ENCODE data around the gene TMEM114.

TMEM114 gene

DNA sequence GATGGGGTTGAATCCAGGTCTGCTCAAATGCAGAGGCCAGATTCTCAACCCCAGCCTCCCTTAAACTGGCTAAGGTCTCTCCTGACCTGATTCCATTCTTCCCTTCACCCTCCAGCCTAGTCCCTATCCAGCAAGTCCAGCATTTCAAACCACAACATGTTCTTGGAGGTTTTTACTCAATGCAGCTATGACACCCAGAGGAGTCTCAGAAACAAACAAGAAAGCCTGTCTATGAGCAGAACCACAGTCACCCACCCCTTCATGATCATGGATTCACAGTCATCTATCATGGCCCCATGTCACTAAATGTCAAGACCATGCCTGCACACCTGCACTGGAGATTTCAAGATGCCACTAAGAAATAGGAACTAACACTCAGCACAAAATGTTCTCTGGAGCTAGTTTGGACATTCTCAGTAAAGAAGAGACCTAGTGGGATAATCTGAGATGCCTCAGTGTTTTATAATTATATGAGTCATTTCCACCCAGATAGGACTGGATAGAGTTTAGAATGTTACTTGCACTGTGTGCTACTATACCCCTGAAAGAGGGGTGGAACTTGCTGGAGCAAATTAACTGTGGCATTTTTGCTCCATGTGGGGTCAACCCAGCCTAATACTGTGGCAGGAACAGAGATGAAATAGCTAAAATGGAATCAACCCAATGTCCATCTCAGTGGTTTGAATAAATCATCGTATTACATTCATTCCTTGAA lies 21.7 kb upstream of the TMEM114 start:
- peak; percentile 27 for DNase-seq (ENCODE audit: low spot score)

DNA sequence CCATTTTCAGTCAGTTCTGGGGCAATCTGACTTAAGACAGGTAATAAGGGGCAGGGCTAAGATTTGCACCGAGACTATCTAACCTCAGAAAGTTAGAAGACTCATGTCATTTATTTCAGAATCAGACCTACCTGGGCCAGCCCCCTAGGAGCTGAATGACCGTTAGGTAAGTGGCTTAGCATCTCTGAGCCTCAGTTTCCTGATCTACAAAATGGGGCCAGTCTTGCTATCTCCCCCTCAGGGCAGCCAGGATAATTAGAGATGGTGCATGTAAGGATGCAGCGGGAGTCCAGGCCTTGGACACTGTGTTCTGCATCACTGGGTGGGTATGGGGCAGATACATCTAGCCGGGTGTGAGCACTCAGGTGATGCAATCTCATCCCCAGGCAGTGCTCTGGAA lies 20.8 kb upstream of the TMEM114 start:
- no peak for DNase-seq (ENCODE audit: low spot score)

DNA sequence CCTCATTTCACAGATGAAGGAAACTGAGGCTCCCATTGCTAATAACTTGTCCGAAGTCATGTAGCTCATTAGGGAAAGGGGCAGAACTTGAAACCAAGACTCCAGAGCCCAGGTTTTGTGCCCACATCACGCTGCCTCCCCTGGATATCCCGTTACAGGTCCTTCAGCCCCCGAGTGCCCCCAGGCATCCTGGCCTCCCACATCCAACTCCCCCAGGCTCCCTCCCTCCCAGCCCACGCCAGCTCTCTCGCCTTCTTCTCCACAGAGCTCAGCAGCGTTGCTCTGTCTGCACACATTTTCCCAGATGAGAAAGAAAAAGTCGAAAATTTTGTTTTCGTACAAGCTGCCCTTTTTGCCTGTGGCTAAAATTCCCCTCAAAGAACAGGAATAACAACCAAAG lies 16.9 kb upstream of the TMEM114 start:
- DNase-seq (ENCODE audit: low spot score) = no peak

DNA sequence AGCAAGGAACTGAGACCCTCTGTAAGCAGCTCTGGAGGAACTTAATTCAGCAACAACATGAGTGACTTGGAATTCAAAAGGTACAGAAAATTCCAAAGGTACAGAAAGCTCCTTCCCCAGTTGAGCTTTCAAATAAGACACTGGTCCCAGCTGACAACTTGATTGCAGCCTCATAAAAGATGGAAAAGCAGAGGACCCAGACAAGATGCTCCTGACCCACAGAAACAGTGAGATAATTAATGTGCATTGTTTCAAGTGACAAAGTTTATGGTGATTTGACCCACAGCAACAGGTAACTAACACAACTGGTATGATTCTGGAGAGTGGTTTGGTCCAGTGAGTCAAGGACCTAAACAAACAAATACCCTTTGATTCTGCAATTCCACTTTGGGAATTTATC lies 15.2 kb upstream of the TMEM114 start:
- DNase-seq (ENCODE audit: low spot score) = no peak

DNA sequence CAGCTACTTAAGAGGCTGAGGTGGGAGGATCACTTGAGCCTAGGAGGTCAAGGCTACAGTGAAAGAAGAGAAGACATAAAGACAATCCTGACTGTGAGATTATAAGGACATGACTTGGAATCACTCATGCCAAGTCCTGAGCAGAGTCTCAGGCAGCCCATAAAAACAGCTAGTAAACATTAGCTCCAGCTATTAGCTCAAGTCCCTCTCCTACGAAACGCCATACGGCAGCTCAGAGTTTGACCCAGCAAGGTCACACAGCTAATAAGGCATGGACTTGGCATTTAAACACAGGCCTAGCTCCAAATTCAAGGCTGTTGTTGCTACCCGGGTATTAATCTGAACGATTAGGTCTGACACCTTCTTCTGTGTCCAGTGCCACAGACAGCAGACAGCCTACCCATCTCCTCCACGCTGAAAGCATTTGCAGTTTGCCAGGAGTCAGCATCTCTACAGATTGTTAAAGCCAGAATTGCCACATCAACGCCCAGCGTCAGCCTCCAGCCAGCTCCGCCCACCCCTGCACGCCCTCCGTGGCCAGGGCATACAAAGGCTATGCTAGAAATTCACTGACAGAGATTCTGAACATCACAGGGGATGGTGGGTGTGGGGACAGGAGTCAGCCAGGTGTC lies 9.9 kb upstream of the TMEM114 start:
- DNase-seq (ENCODE audit: low spot score) = no peak

DNA sequence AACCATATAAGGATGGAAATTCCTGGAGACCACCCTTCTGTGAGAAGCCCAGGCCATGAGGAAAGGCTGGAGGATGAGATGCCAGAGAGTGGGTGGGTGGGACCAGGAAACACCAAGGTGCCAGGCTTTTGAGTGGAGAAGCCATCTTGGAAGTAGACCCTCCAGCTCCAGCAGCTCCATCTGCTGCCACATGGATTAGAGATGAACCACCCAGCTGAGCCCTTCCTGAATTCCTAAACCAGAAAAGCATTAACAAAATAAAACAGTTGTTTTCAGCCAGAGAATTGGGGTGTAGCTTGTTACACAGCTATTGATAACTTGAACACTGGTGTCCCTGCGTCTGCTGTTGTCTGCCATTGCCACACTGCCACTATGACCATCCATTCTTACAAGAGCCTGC lies 6.3 kb upstream of the TMEM114 start:
- DNase-seq (ENCODE audit: low spot score) = no peak

DNA sequence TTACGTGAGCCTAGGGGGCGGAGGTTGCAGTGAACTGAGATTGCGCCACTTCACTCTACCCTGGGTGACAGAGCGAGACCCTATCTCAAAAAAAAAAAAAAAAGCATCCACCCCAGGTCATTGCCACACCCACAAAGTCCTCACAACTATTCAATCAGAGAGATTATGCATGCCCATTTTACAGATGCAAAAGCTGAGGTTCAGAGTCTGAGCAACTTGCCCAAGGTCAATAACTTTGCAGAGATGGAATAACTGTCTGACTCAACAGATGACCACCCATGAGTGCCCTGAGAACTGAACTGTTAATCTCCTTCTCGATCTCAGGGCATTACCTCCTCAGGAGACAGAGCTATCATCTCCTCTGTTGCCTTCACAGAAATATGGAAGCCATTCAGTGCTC lies 5.5 kb upstream of the TMEM114 start:
- DNase-seq (ENCODE audit: low spot score) = no peak

DNA sequence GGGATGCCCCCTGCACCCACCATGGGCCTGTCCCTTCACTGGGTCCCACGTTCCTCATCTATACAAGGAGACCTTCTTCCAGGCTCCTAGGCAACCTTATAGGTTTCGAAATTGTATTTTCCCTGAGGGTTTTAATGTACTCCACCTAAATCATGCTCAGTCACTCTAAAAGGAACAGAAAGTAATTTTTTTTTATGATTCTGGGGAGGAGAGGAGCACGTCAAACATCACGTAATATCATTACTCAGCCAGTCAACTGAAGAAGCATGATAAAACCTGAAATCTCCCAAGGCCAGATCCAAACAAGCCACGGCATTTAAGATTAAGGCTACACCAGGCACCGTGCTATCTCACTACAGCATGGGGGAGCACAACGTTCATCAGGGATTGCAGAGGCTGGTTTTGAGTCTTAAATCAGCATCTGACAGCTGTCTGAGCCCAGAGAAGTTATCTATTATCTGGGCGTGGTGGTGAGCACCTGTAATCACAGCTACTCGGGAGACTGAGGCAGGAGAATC lies 3.9 kb upstream of the TMEM114 start:
- no peak for DNase-seq (ENCODE audit: low spot score)

DNA sequence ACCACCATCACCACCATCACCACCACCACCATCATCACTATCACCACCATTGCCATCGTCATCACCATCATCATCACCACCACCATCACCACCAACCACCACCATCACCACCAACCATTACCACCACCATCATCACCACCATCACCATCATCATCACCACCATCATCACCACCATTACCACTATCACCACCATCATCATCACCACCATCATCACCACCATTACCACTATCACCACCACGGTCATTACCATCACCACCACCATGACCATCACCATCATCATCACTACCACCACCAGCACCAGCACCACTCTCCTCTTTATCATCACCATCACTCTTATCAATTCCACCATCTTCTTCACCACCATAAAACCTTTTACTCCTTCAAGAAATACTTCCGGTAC lies 1.1 kb upstream of the TMEM114 start:
- DNase-seq (ENCODE audit: low spot score) = no peak

DNA sequence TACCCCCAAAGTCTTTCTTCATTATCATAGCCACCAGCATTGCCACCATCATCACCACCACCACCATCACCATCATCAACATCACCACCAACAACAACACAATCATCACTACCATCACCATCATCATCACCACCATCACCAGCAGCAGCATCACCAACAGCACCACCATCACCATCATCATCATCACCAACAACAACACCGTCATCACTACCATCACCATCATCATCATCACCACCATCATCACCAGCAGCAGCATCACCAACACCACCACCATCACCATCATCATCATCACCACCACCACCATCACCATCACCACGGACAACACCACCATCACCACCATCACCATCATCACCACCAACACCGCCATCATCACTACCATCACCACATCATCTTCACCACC lies 500 bp upstream of the TMEM114 start:
- DNase-seq (ENCODE audit: low spot score) = no peak

DNA sequence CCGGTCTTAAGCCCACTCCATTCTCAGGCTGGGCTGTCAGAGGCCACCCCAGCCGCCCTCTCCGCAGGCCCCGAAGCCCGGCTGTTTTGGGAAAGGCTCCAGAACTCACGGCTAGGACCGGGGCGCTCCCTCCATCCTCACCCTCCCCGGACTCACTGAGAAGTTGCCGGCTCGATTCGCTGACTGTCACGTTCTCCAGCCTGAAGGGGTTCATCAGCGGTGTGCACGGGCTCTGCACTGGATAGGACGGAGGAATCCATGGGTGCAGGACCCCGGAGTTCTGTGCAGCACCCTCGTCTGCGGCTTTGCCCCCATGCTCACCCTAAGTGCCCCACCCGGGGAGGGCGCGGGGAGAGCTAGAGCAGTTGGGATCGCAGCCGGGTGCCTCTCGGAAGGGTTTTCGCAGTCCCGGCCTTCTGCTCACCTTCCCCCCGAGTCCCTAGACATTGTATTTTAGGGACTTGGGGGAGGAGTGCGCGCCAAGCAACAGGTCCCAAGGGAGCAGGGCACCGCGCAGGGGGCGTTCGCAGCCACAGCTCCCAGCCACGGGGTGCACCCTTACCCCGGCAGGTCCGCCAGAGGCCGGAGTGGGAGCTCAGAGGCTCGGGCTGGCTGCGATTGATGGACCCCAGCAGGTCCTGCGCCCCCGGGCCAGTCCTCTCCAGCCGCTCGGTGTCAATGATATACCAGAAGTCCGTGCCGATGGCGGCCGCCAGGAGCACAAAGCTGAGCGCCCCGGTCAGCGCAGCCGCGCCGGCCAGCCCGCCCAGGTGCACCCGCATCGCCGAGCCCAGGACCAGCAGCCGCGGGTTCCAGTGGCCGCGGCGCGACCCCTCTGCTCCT lies 1.0 kb downstream of the TMEM114 start:
- no peak for DNase-seq (ENCODE audit: low spot score)

DNA sequence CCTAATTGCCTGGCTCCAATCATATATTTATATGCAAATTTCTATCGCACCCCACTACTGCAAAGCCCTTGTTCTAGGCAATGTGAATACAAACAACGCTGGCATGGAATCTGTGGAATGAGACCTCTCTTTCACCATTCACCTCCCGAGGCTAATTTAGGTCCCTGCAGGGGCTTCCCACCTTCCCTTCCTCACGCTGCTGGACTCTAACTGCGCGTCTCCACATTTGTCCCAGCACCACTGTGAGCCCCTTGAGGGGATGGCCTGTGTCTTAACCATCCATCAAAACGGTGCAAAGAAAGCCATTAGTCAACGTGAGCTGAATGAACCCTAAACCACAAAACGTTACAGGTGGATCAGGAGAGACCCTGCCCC lies 1.6 kb downstream of the TMEM114 start:
- DNase-seq (ENCODE audit: low spot score) = no peak

DNA sequence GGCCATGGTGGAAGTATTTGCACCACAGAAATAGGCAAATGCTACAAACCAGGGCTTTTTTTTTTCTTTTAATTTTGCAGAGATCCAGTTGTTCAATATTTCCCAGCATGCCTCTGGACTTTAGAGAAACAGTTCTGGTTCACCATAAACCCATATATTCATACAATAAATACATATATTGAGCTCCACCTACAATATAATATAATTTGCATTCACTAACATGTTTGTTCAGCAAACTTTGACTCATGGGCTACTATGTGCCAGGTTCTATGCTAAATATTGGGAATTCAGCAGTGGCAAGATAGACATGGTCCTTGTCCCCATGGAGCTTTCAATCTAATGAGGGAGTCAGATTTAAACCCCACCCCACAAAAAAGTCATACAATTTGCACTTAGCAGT lies 3.2 kb downstream of the TMEM114 start:
- no peak for DNase-seq (ENCODE audit: low spot score)

DNA sequence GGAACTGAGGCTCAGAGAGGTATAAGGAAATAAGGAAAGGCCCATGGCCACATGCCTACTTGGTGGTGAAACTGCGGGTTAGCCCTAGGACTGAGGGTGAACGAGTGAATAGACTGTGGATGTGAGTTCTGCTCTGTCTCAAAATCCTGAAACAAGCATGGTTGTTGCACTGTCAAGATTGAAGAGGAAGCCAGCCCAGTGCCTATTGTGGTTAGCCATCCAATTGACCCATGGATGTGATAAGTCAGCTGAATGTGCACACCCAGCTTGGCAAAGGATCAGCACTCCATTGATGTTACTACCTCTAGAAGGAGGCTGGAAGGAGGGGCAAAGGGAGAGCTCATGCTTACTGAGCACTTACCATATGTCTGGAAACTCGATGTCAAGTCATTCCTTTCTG lies 4.5 kb downstream of the TMEM114 start:
- DNase-seq (ENCODE audit: low spot score) = no peak

DNA sequence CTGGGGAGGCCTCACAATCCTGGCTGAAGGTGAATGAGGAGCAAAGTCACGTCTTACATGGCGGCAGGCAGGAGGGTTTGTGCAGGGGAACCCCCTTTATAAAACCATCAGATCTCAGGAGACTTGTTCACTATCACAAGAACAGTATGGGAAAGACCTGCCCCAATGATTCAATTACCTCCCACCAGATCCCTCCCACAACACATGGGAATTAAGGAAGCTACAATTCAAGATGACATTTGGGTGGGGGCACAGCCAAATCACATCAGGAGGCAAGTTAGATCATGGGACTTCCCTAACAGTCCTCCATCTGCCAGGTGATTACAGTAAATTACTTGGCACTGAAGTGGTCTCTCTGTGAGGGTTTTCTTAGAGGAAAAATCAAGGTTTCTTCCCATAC lies 5.3 kb downstream of the TMEM114 start:
- DNase-seq (ENCODE audit: low spot score) = no peak

DNA sequence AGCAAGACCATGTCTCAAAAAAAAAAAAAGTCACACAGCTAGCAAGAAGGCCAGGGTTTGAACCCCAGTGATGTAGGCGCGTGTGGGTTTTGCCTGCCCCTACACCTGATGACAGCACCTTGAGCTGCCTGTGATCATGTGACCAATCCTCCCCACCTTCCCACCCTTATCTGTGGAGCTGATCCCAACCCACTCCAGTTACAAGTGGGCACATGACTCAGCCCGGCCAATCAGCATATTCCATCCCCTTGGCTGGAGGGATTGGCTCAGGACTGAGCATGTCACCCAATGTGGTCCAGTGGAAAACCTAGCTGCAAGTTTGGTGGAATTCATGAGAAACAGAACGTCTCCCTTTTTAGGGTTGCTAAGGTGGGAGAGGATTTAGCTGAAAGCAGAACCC lies 6.6 kb downstream of the TMEM114 start:
- no peak for DNase-seq (ENCODE audit: low spot score)

DNA sequence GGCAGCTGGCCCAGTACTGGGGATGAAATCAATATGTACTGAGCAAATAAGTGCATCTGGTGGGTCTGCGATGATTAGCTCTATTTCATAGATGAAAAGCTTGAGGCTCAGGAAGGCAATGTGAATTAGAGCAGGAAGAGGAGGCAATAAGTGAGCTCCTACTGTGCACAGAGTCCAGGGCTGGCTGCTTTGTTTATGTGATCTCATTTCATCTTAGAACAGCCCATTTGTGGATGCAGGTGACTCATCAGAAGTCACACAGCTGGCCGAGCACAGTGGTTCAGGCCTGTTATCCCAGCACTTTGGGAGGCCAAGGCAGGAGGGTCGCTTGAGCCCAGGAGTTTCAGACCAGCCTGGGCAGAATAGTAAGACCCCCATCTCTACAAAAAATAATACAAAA lies 7.1 kb downstream of the TMEM114 start:
- DNase-seq (ENCODE audit: low spot score) = peak; percentile 21

DNA sequence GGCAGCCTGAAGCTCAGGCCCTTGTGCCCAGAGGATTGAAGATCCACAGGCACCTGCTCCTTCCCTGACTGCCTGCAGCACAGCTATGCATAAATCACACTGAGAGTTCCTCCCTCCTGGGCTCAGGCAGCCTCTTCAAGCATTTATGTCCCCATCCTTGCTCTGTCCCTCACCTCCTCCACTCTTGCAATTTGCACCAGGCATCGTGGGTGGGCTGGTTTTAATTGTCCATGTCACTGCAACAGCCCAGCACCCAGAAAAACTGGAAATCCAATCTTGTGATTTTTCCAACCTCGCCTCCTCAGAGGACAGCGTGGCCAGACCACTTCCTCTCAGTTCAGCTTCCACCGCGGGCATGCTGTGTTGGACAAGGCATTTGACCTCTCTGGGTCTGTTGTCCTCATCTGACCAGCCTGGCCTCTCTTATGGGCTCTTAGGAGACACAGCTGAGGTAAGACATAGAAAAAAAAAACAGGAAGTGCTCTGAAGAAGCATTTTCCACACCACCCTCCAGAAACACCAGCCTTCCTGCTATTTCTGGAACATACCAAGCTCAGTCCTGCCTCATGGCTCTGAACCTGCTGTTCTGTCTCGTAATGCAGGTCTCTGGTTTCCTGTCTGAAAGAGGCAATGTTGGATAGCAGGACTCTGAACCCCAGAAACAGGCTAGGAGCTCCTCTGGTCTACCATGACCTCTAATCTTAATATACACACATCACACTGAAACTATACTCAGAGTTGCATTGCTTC lies 8.3 kb downstream of the TMEM114 start:
- no peak for DNase-seq (ENCODE audit: low spot score)

DNA sequence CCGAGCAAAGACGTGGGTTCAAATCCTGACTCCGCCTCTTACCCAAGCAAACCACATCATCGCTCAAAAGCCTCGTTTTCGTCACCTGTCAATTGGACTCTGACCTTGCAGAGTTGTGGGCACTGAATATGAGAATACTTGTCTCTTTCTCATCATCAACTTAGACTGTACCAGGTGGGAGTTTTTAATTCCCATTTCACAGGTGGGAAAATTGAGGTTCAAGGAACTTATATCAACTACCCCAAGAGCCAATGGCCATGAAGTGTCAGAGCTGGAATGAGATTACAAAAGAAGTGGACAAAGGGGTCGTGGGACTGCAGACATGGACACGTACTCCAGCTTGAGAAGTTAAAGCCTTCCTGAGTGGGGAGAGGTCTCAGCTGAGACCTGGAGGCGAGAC lies 10.8 kb downstream of the TMEM114 start:
- DNase-seq (ENCODE audit: low spot score) = no peak

DNA sequence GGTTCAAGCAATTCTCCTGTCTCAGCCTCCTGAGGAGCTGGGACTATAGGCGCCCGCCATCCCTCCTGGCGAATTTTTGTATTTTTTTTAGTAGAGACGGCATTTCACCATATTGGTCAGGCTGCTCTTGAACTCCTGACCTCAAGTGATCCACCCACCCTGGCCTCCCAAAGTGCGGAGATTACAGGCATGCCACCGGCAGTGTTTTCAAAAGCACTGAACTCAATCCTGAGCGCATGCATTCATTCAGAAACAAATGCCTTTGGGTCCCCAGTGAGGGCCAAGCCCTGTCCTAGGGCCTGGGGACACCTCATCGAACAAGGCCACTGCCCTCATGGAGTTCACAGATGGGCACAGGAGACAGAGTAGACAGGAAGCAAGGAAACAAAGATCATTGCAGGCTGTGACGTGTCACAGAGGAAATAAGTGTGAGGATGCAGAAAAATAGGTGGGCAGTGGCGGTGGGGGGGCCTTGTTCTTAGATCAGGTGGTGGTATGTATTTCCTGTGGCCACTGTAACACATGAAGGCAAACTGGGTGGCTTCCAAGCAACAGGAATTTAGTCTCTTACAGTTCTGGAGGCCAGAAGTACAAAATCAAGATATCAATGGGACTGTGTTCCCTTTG lies 12.5 kb downstream of the TMEM114 start:
- DNase-seq (ENCODE audit: low spot score) = no peak

DNA sequence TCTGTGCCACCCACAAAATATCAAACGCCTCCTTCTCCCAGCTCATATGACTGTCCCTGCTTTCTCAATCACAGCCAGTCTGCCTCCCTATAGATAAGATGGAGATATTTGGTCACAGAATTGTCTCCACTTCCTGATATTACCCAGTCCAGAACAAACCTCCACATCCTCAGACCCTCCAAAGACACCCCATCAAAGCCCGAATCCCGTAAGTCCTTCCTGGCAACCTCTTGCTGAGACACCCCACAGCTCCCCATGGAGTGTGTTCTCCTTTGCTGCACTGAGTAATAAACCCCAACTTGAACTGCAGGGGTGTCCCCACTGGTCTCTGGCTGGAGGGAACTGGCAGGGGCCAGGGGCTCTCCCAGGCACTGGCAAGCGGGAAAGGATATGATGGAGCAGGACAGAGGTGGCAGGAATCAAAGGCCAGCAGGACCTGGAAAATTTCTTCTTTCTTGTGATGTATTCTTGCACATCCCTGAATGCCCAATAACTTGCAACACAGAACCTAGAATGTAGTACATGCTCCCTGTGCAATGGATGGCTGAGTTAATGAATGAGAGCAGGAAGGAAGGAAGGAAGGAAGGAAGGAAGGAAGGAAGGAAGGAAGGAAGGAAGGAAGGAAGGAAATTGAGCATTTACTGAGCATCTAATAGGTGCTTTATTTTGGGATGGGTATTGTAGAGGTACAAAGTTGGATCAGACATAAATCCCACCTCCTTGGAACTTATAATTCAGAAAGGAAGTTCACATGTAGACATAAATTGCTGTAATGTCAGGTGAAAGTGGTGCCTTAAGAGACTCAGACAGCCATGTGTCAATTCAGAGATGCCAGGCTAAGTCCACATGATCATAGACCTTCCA lies 13.9 kb downstream of the TMEM114 start:
- no peak for DNase-seq (ENCODE audit: low spot score)

Data from AG08395 (cell line).